Endothelial cell of umbilical vein (primary cell): ENCODE results near the gene KIAA0825. TPM values are rescaled to one million over a fixed set of nuclear protein-coding genes. Genes with fewer than 3 reads are reported as not detected.

ENCODE experiments used
- BruUV-seq: library from RNA; stranded (reverse); fragments of 400-500 nt; replicated peaks from 2 replicates; lab custom pipeline; 2021; lab: Mats Ljungman, UMichigan
- CTCF ChIA-PET: fragments of 300-600, 350-600 bp; sonication (Branson Sonifier 250); formaldehyde crosslinking; loops from one replicate; lab custom pipeline; 2021; ENCODE audit warnings: antibody characterized with exemption, inconsistent platforms; lab: Charles Lee
- POLR2A ChIA-PET: fragments of 300-600, 350-600 bp; sonication (Branson Sonifier 250); formaldehyde crosslinking; loops from one replicate; lab custom pipeline; 2021; ENCODE audit warnings: antibody characterized with exemption, inconsistent platforms; lab: Charles Lee
- DNase-seq: peaks from one replicate; pipeline ENCODE4 v3.0.0-alpha.2; 2011; ENCODE audit warnings: low read depth, low spot score
- FAIRE-seq: peaks from 2 replicates; lab custom pipeline; 2011; peaks lifted over from hg19 to GRCh38; lab: Jason Lieb, UNC
- H2AFZ ChIP-seq: 2 replicates; pipeline ENCODE4 v1.6.0; 2012; ENCODE audit warnings: low read depth, low read length, control low read depth, inconsistent platforms
- H3K27ac ChIP-seq: 2 replicates; pipeline ENCODE4 v1.5.1; 2011; ENCODE audit warnings: low read depth, mild to moderate bottlenecking, control low read depth, low read length, moderate library complexity; ENCODE audit not compliant: insufficient read depth
- H3K27me3 ChIP-seq, 2 experiments: 2 replicates each; pipeline versions ENCODE4 v1.6.0 to v1.6.1; 2011; ENCODE audit warnings: low read length in 2 of 2, mixed read lengths in 1 of 2; ENCODE audit not compliant: control insufficient read depth in 2 of 2, insufficient read depth in 2 of 2
- H3K36me3 ChIP-seq, 2 experiments: 2 replicates in 1 of 2; 3 replicates in 1 of 2; pipeline ENCODE4 v1.5.1; 2011; ENCODE audit warnings: low read length in 2 of 2, mild to moderate bottlenecking in 1 of 2, moderate library complexity in 1 of 2; ENCODE audit not compliant: control insufficient read depth in 2 of 2, insufficient read depth in 2 of 2; ENCODE audit errors: extremely low read depth in 1 of 2
- H3K4me1 ChIP-seq: 3 replicates; pipeline ENCODE4 v1.5.1; 2011; ENCODE audit warnings: mild to moderate bottlenecking, low read length; ENCODE audit not compliant: control insufficient read depth, insufficient read depth; ENCODE audit errors: extremely low read depth
- H3K4me2 ChIP-seq: 2 replicates; pipeline ENCODE4 v1.6.1; 2011; ENCODE audit warnings: low read length, control low read depth, mixed read lengths; ENCODE audit not compliant: insufficient read depth
- H3K4me3 ChIP-seq, 3 experiments: fragments of 200-600 bp in 1 of 3; sonication (generic), shearing (Covaris generic) in 1 of 3; replicated peaks in 1 of 3; 2 replicates each; pipeline ENCODE4 v1.5.1; 2011 to 2016; ENCODE audit warnings: control low read depth in 3 of 3, low read length in 3 of 3, mild to moderate bottlenecking in 2 of 3, inconsistent platforms in 1 of 3, low read depth in 1 of 3, moderate library complexity in 1 of 3; ENCODE audit not compliant: insufficient read depth in 1 of 3
- H3K79me2 ChIP-seq: 2 replicates; pipeline ENCODE4 v1.6.0; 2012; ENCODE audit warnings: low read length, inconsistent platforms; ENCODE audit not compliant: control insufficient read depth, insufficient read depth
- H3K9ac ChIP-seq: replicated peaks from 2 replicates; pipeline ENCODE3; 2011; ENCODE audit warnings: low read length, control low read depth; ENCODE audit not compliant: insufficient read depth; ENCODE audit errors: extremely low read depth
- H3K9me1 ChIP-seq: replicated peaks from 3 replicates; pipeline ENCODE4 v1.6.0; 2011; ENCODE audit warnings: mild to moderate bottlenecking, low read length; ENCODE audit not compliant: control insufficient read depth, insufficient read depth; ENCODE audit errors: extremely low read depth
- H3K9me3 ChIP-seq: replicated peaks from 2 replicates; pipeline ENCODE4 v1.5.1; 2012; ENCODE audit warnings: low read length, inconsistent platforms; ENCODE audit not compliant: control insufficient read depth, insufficient read depth
- H4K20me1 ChIP-seq: replicated peaks from 2 replicates; pipeline ENCODE3; 2011; ENCODE audit warnings: mild to moderate bottlenecking, low read length; ENCODE audit not compliant: control insufficient read depth, insufficient read depth; ENCODE audit errors: extremely low read depth
- CTCF ChIP-seq, 2 donors: IDR thresholded peaks; 1 replicate in 1 of 2; 2 replicates in 1 of 2; pipeline ENCODE4 v1.5.1; 2011; ENCODE audit warnings: low read length in 2 of 2, mild to moderate bottlenecking in 2 of 2, moderate library complexity in 2 of 2, control low read depth in 1 of 2, inconsistent platforms in 1 of 2, low read depth in 1 of 2; ENCODE audit not compliant: insufficient read depth in 1 of 2; ENCODE audit errors: extremely low read depth in 1 of 2
- EZH2 ChIP-seq: IDR thresholded peaks from 2 replicates; pipeline ENCODE4 v1.6.1; 2012; ENCODE audit warnings: borderline replicate concordance, low read depth, mild to moderate bottlenecking, moderate library complexity, low read length, inconsistent platforms; ENCODE audit not compliant: severe bottlenecking
- FOS ChIP-seq: IDR thresholded peaks from 2 replicates; pipeline ENCODE4 v1.6.1; 2011; ENCODE audit warnings: mild to moderate bottlenecking, low read length, moderate library complexity, borderline replicate concordance; ENCODE audit not compliant: insufficient read depth
- GATA2 ChIP-seq: IDR thresholded peaks from 2 replicates; pipeline ENCODE4 v1.7.0; 2011; ENCODE audit warnings: low read depth, mild to moderate bottlenecking, moderate library complexity, mixed read lengths, low read length; ENCODE audit not compliant: insufficient read length, insufficient read depth
- JUN ChIP-seq: IDR thresholded peaks from 2 replicates; pipeline ENCODE4 v1.6.1; 2011; ENCODE audit warnings: borderline replicate concordance, low read depth; ENCODE audit not compliant: insufficient read length, insufficient read depth
- MAX ChIP-seq: IDR thresholded peaks from 2 replicates; pipeline ENCODE4 v1.6.1; 2011; ENCODE audit not compliant: insufficient read depth, insufficient read length
- MYC ChIP-seq: IDR thresholded peaks from one replicate; pipeline ENCODE4 v1.6.1; 2011; ENCODE audit warnings: mild to moderate bottlenecking, low read depth, low read length
- POLR2A ChIP-seq: IDR thresholded peaks from 2 replicates; pipeline ENCODE4 v1.6.1; 2012; ENCODE audit warnings: low read depth, mild to moderate bottlenecking, control low read depth, low read length
- POLR2AphosphoS5 ChIP-seq: IDR thresholded peaks from 2 replicates; pipeline ENCODE4 v1.6.1; 2012; ENCODE audit warnings: low read depth, mild to moderate bottlenecking, control low read depth, low read length, moderate library complexity; ENCODE audit not compliant: insufficient read depth
- dilution Hi-C: fragments of 300-500 bp; cut with MboI; formaldehyde crosslinking; loops from one replicate; pipeline ENCODE4 v1.15.0; 2019; ENCODE audit warnings: low sequenced_read_pairs; ENCODE audit not compliant: extremely low pct_ligation_motif_present
- intact Hi-C: fragments of 100-400 bp; cut with micrococcal nuclease; formaldehyde crosslinking; loops from one replicate; pipeline ENCODE4 v1.10.0; 2022
- polyA plus RNA-seq, 4 experiments: library from polyadenylated mRNA; depleted of rRNA in 3 of 4; stranded (reverse) in 3 of 4; unstranded in 1 of 4; fragments of >200 nt; gene quantifications; 2 replicates each; pipeline versions ENCODE4 v1.2.1 to v1.2.3, GENCODE V29; 2011 to 2012; ENCODE audit warnings: missing spikeins in 1 of 4
- total RNA-seq: library from RNA; stranded (reverse); gene quantifications from 2 replicates; pipeline ENCODE4 v1.2.3, GENCODE V29; 2021

KIAA0825 gene
- total and polyA plus RNA-seq, 2 donors (not counting 3 experiments of a cell fraction or from before 2014, with no cell fraction given): 0.15 to 1.1 TPM

- no peaks in the 10 kb centered on the region for H3K9me3 ChIP-seq
- H3K4me3 ChIP-seq: no peak overlapping the region
- H3K4me2 ChIP-seq: no peak overlapping the region
- no peak overlapping the region for H2AFZ ChIP-seq
- CTCF ChIA-PET: interaction anchor here (1.3 kb wide), 1 partner anchor 14 kb away, joined by 4 read pairs; no protein-coding TSS in a partner anchor
- FAIRE-seq (no peak), DNase-seq (no peak)
- H3K79me2 ChIP-seq: no peaks in the 10 kb centered on the region
- no peak overlapping the region for H3K9ac ChIP-seq
- no peaks in the 10 kb centered on the region for H4K20me1 ChIP-seq
- H3K27me3 ChIP-seq: peaks cover 2 to 5% of the 10 kb centered on the region in 2 experiments
- H3K27ac ChIP-seq: no peak overlapping the region
- intact Hi-C loops (no loop called here), dilution Hi-C loops (no loop called here)
- POLR2A ChIA-PET: no interaction called here
- TF ChIP-seq POLR2AphosphoS5: no peak
- no peak for TF ChIP-seq MYC
- no peak for TF ChIP-seq POLR2A
- TF ChIP-seq JUN: no peak
- TF ChIP-seq CTCF (IDR thresholded peaks at IDR 0.05; ENCODE audit: extremely low read depth in 1 of 2, insufficient read depth in 1 of 2, low read depth in 1 of 2, low read length in 2 of 2): no peak
- no peak for TF ChIP-seq FOS
- no peak for TF ChIP-seq EZH2
- no peak for TF ChIP-seq MAX
- no peak for TF ChIP-seq GATA2
- no peaks in the 10 kb centered on the region for H3K9me1 ChIP-seq
- no peaks in the 10 kb centered on the region for H3K36me3 ChIP-seq
- BruUV-seq: no TSS peak
- no peaks in the 10 kb centered on the region for H3K4me1 ChIP-seq
Observed at GRCh38 chr5:94209774-94210355, 408.5 kb downstream of the KIAA0825 start.
